Activated naive CD4-positive, alpha-beta T cell treated with anti-CD3 and anti-CD28 coated beads, Interleukin-2, amount 50 U/mL, for 24 hours (primary cell): ENCODE data around the gene PLBD2.

Source experiments
- H3K27ac Mint-ChIP-seq: one replicate; pipeline ENCODE4 v1.8.0; 2021; ENCODE audit warnings: mild to moderate bottlenecking, mixed read lengths
- H3K27me3 Mint-ChIP-seq: one replicate; pipeline ENCODE4 v1.8.0; 2021; ENCODE audit warnings: mixed read lengths
- H3K36me3 Mint-ChIP-seq: one replicate; pipeline ENCODE4 v1.8.0; 2021; ENCODE audit warnings: mixed read lengths
- H3K4me1 Mint-ChIP-seq: one replicate; pipeline ENCODE4 v1.8.0; 2021; ENCODE audit warnings: mixed read lengths
- H3K4me3 Mint-ChIP-seq: one replicate; pipeline ENCODE4 v1.8.0; 2021; ENCODE audit warnings: mild to moderate bottlenecking, mixed read lengths
- H3K9me3 Mint-ChIP-seq: one replicate; pipeline ENCODE4 v1.8.0; 2021; ENCODE audit warnings: mixed read lengths

The PLBD2 gene

DNA sequence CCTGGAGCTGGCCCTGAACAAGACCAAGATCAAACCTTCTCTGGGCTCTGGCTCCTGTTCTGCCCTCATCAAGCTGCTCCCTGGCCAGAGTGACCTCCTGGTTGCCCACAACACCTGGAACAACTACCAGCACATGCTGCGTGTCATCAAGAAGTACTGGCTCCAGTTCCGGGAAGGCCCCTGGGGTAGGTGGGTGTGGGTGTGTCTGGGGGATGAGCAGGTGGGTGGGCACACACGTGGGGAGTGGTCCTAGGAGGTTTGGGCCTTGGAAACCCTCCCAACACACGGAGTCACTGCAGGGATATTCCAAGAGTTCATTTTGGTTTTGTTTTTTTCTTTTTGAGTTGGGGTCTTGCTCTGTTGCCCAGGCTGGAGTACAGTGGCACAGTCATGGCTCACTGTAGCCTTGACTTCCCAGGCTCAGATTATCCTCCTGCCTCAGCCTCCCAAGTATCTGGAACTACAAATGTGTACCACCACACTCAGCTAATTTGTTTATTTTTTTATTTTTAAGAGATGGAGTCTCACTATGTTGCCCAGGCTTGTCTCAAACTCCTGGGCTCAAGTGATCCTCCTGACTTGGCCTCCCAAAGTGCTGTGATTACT is 16.5 kb downstream of the PLBD2 start:
- H3K27ac Mint-ChIP-seq: no peak overlapping the region
- no peaks in the 10 kb centered on the region for H3K27me3 Mint-ChIP-seq
- no peaks in the 10 kb centered on the region for H3K9me3 Mint-ChIP-seq
- H3K36me3 Mint-ChIP-seq: peaks cover 13% of the 10 kb centered on the region
- no peaks in the 10 kb centered on the region for H3K4me1 Mint-ChIP-seq
- no peak overlapping the region for H3K4me3 Mint-ChIP-seq

- Mint-ChIP-seq H3K27ac (no peak overlapping the region), H3K27me3 (no peaks in the 10 kb centered on the region), H3K4me3 (no peak overlapping the region), H3K9me3 (no peaks in the 10 kb centered on the region), H3K4me1 (no peaks in the 10 kb centered on the region), H3K36me3 (peaks cover 11% of the 10 kb centered on the region)
Measured at GRCh38 chr12:113378291-113378690, 19.9 kb downstream of the PLBD2 start.

GRCh38 chr12:113381220-113381619 is 22.8 kb downstream of the PLBD2 start:
- H3K9me3 Mint-ChIP-seq: no peaks in the 10 kb centered on the region

GRCh38 chr12:113382206-113382605 is 23.8 kb downstream of the PLBD2 start:
- Mint-ChIP-seq H3K27me3 (no peaks in the 10 kb centered on the region), H3K4me3 (no peak overlapping the region), H3K27ac (no peak overlapping the region), H3K36me3 (peaks cover 2% of the 10 kb centered on the region), H3K9me3 (no peaks in the 10 kb centered on the region), H3K4me1 (no peaks in the 10 kb centered on the region)

More at GRCh38 chr12:113381220-113381619, 22.8 kb downstream of the PLBD2 start:
- Mint-ChIP-seq H3K27ac (no peak overlapping the region), H3K4me1 (no peaks in the 10 kb centered on the region), H3K4me3 (no peak overlapping the region), H3K36me3 (peaks cover 2% of the 10 kb centered on the region), H3K27me3 (no peaks in the 10 kb centered on the region)

GRCh38 chr12:113384778-113385177 is 26.4 kb downstream of the PLBD2 start:
- no peak overlapping the region for H3K4me3 Mint-ChIP-seq
- no peaks in the 10 kb centered on the region for H3K27me3 Mint-ChIP-seq
- H3K4me1 Mint-ChIP-seq: no peaks in the 10 kb centered on the region
- no peaks in the 10 kb centered on the region for H3K36me3 Mint-ChIP-seq
- H3K27ac Mint-ChIP-seq: no peak overlapping the region
- H3K9me3 Mint-ChIP-seq: no peaks in the 10 kb centered on the region

GRCh38 chr12:113385282-113385882 is 27.0 kb downstream of the PLBD2 start:
- no peaks in the 10 kb centered on the region for H3K4me1 Mint-ChIP-seq
- no peaks in the 10 kb centered on the region for H3K36me3 Mint-ChIP-seq
- no peak overlapping the region for H3K4me3 Mint-ChIP-seq
- H3K27ac Mint-ChIP-seq: no peak overlapping the region
- H3K9me3 Mint-ChIP-seq: no peaks in the 10 kb centered on the region
- H3K27me3 Mint-ChIP-seq: no peaks in the 10 kb centered on the region

DNA sequence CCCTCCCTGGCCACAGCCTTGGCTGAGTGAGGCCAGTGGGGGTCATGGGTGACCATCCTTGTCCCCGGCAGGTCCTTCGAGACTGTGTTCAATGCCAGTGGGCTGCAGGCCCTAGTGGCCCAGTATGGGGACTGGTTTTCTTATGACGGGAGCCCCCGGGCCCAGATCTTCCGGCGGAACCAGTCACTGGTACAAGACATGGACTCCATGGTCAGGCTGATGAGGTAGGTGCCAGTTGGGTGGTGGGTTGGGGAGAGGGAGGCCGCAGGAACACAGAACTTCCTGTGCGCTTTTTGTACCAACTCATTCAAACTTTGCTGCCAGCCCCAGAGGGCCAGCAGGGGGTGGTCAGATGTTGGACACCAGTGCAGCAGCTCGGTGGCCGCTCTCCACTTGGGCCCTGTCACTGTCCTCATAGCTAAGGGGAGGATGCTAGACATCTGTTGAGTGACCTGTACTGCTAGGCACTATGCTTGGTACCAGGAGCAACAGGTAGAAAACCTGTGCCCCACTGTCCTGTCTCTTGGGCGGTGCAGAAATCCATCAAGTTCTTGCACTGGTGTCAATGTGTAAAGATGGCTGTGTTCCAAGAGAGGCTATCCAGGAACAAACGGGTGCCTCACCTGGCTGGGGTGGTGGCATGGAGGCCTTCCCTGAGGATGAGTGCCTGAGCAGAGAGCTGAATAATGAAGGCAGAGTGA is 28.6 kb downstream of the PLBD2 start:
- Mint-ChIP-seq H3K4me1 (no peaks in the 10 kb centered on the region), H3K27me3 (no peaks in the 10 kb centered on the region), H3K36me3 (no peaks in the 10 kb centered on the region), H3K4me3 (no peak overlapping the region), H3K27ac (no peak overlapping the region), H3K9me3 (no peaks in the 10 kb centered on the region)

- no peaks in the 10 kb centered on the region for H3K4me1 Mint-ChIP-seq
- H3K4me3 Mint-ChIP-seq: no peak overlapping the region
- no peaks in the 10 kb centered on the region for H3K9me3 Mint-ChIP-seq
- no peaks in the 10 kb centered on the region for H3K36me3 Mint-ChIP-seq
- H3K27me3 Mint-ChIP-seq: no peaks in the 10 kb centered on the region
- no peak overlapping the region for H3K27ac Mint-ChIP-seq
Measured at GRCh38 chr12:113387631-113388030, 29.2 kb downstream of the PLBD2 start.

DNA sequence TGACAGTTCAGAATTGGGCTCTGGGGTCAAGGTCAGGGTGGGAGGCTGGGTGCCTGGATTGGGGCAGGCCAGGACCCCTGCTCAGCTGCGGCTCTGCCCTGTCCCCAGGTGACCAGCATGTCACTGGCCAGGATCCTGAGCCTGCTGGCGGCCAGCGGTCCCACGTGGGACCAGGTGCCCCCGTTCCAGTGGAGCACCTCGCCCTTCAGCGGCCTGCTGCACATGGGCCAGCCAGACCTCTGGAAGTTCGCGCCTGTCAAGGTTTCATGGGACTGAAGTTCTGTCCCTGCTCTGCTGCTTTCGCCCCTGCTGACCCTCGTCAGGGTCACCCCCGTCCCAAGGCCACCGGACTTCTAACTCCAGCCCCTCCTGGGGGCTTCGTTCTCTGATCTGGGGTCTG is 30.0 kb downstream of the PLBD2 start:
- H3K9me3 Mint-ChIP-seq: no peaks in the 10 kb centered on the region
- H3K4me1 Mint-ChIP-seq: no peaks in the 10 kb centered on the region
- no peaks in the 10 kb centered on the region for H3K36me3 Mint-ChIP-seq
- H3K27ac Mint-ChIP-seq: no peak overlapping the region
- no peaks in the 10 kb centered on the region for H3K27me3 Mint-ChIP-seq
- no peak overlapping the region for H3K4me3 Mint-ChIP-seq

GRCh38 chr12:113390064-113391043 is 32.0 kb downstream of the PLBD2 start:
- H3K36me3 Mint-ChIP-seq: peaks cover 3% of the 10 kb centered on the region
- no peaks in the 10 kb centered on the region for H3K27me3 Mint-ChIP-seq
- no peaks in the 10 kb centered on the region for H3K9me3 Mint-ChIP-seq
- H3K27ac Mint-ChIP-seq: no peak overlapping the region
- H3K4me1 Mint-ChIP-seq: no peaks in the 10 kb centered on the region
- no peak overlapping the region for H3K4me3 Mint-ChIP-seq

DNA sequence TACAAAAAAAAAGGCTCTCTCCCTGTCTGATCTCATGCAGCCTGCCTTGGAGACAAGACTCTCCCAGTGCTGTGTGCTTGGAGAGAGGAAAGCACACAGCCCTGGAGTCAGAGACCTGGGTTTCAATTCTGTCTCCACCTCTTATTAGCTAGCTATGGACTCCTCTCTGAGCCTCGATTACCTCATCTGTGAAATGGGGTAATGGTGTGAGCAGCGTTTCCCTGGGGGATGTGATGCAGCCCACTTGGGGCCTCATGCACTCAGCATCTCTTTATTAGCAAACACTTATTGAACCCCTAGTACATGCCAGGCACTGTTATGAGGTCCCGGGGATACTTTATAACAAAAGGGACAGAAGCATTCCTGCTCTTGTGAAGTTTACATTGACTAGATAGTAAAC is 32.8 kb downstream of the PLBD2 start:
- no peak overlapping the region for H3K27ac Mint-ChIP-seq
- H3K4me1 Mint-ChIP-seq: no peaks in the 10 kb centered on the region
- no peak overlapping the region for H3K4me3 Mint-ChIP-seq
- peaks cover 3% of the 10 kb centered on the region for H3K36me3 Mint-ChIP-seq
- no peaks in the 10 kb centered on the region for H3K9me3 Mint-ChIP-seq
- H3K27me3 Mint-ChIP-seq: no peaks in the 10 kb centered on the region

DNA sequence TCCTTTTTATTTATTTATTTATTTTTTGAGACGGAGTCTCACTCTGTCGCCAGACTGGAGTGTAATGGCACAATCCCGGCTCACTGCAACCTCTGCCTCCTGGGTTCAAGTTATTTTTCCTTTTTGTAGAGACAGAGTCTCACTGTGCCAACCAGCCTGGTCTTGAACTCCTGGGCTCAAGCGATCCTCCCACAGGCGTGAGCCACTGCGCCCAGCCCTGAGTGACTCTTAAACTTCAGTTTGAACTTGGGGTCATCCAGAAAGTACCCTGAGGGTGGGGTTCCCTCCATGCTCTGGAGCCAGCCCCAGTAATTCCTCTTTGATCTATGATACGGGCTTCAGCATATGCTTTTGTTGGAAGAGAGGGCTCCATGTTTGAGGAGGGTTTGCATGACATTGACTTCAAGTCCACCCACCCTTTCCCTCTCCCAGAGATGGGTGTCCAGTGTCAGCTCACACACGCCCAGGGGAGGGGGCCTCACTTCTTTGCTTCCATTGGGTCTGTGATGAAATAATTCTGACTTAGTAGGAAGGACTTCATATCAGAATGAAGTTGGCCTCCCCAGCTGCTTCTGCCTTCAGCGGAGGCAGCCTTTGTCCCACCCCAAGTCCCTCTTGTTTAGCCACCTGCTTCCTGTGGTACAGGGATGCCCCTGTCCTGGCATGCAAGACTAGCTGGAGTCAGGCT is 33.4 kb downstream of the PLBD2 start:
- Mint-ChIP-seq H3K9me3 (no peaks in the 10 kb centered on the region), H3K4me1 (no peaks in the 10 kb centered on the region), H3K27me3 (no peaks in the 10 kb centered on the region), H3K36me3 (peaks cover 3% of the 10 kb centered on the region), H3K4me3 (no peak overlapping the region), H3K27ac (no peak overlapping the region)

GRCh38 chr12:113392520-113392919 is 34.1 kb downstream of the PLBD2 start:
- no peaks in the 10 kb centered on the region for H3K4me1 Mint-ChIP-seq
- H3K27ac Mint-ChIP-seq: no peak overlapping the region
- peaks cover 3% of the 10 kb centered on the region for H3K36me3 Mint-ChIP-seq
- no peaks in the 10 kb centered on the region for H3K9me3 Mint-ChIP-seq
- H3K4me3 Mint-ChIP-seq: no peak overlapping the region
- H3K27me3 Mint-ChIP-seq: no peaks in the 10 kb centered on the region

- Mint-ChIP-seq H3K27ac (no peak overlapping the region), H3K27me3 (no peaks in the 10 kb centered on the region), H3K9me3 (no peaks in the 10 kb centered on the region), H3K4me1 (no peaks in the 10 kb centered on the region), H3K4me3 (no peak overlapping the region), H3K36me3 (peaks cover 3% of the 10 kb centered on the region)
Measured at GRCh38 chr12:113392988-113393579, 34.7 kb downstream of the PLBD2 start.

- no peaks in the 10 kb centered on the region for H3K9me3 Mint-ChIP-seq
- H3K27ac Mint-ChIP-seq: no peak overlapping the region
- peaks cover 3% of the 10 kb centered on the region for H3K36me3 Mint-ChIP-seq
- H3K4me1 Mint-ChIP-seq: no peaks in the 10 kb centered on the region
- no peak overlapping the region for H3K4me3 Mint-ChIP-seq
- no peaks in the 10 kb centered on the region for H3K27me3 Mint-ChIP-seq
Measured at GRCh38 chr12:113393749-113394148, 35.4 kb downstream of the PLBD2 start.
